Neuron (in vitro differentiated cells): ENCODE results near the gene JAK1.

Source experiments
- H2AFZ ChIP-seq: one replicate; pipeline ENCODE4 v1.6.1; 2013; ENCODE audit warnings: low read depth, mild to moderate bottlenecking, inconsistent platforms, low read length, moderate library complexity
- H3K27me3 ChIP-seq: one replicate; pipeline ENCODE4 v1.6.1; 2013; ENCODE audit warnings: low read length; ENCODE audit not compliant: insufficient read depth
- H3K36me3 ChIP-seq: one replicate; pipeline ENCODE4 v1.6.1; 2013; ENCODE audit warnings: low read length; ENCODE audit not compliant: insufficient read depth
- H3K4me1 ChIP-seq: one replicate; pipeline ENCODE4 v1.6.1; 2013; ENCODE audit warnings: low read length; ENCODE audit not compliant: insufficient read depth
- H3K4me3 ChIP-seq: 2 replicates; pipeline ENCODE4 v1.5.1; 2013; ENCODE audit warnings: mild to moderate bottlenecking, low read length, moderate library complexity
- H3K9me3 ChIP-seq: one replicate; pipeline ENCODE4 v1.6.1; 2013; ENCODE audit warnings: low read length

The JAK1 gene

GRCh38 chr1:64846573-64847430, 119.5 kb downstream of the JAK1 start:
- Histone ChIP-seq H3K36me3 (peaks cover 10% of the 10 kb centered on the region), H3K9me3 (no peaks in the 10 kb centered on the region), H3K27me3 (no peaks in the 10 kb centered on the region), H2AFZ (no peak overlapping the region), H3K4me1 (no peaks in the 10 kb centered on the region), H3K4me3 (no peak overlapping the region)

GRCh38 chr1:64845831-64846425, 120.4 kb downstream of the JAK1 start:
- no peak overlapping the region for H2AFZ ChIP-seq
- H3K9me3 ChIP-seq: no peaks in the 10 kb centered on the region
- H3K27me3 ChIP-seq: no peaks in the 10 kb centered on the region
- H3K4me3 ChIP-seq: no peak overlapping the region
- H3K4me1 ChIP-seq: no peaks in the 10 kb centered on the region
- H3K36me3 ChIP-seq: peaks cover 10% of the 10 kb centered on the region

- Histone ChIP-seq H3K36me3 (peaks cover 17% of the 10 kb centered on the region), H2AFZ (no peak overlapping the region), H3K4me3 (no peak overlapping the region), H3K4me1 (no peaks in the 10 kb centered on the region), H3K27me3 (no peaks in the 10 kb centered on the region), H3K9me3 (no peaks in the 10 kb centered on the region)
These were observed 121.7 kb downstream of the JAK1 start for GRCh38 chr1:64844609-64845008.

- Histone ChIP-seq H2AFZ (no peak overlapping the region), H3K4me1 (no peaks in the 10 kb centered on the region), H3K9me3 (no peaks in the 10 kb centered on the region), H3K4me3 (no peak overlapping the region), H3K36me3 (peaks cover 22% of the 10 kb centered on the region), H3K27me3 (no peaks in the 10 kb centered on the region)
These were observed 122.2 kb downstream of the JAK1 start for GRCh38 chr1:64844175-64844574.

- Histone ChIP-seq H3K36me3 (peaks cover 23% of the 10 kb centered on the region), H3K4me3 (no peak overlapping the region), H2AFZ (no peak overlapping the region), H3K27me3 (no peaks in the 10 kb centered on the region), H3K9me3 (no peaks in the 10 kb centered on the region), H3K4me1 (no peaks in the 10 kb centered on the region)
These were observed 122.7 kb downstream of the JAK1 start for GRCh38 chr1:64843675-64844074.

GRCh38 chr1:64842224-64842623, 124.1 kb downstream of the JAK1 start:
- Histone ChIP-seq H2AFZ (no peak overlapping the region), H3K36me3 (peaks cover 27% of the 10 kb centered on the region), H3K9me3 (no peaks in the 10 kb centered on the region), H3K4me1 (no peaks in the 10 kb centered on the region), H3K4me3 (no peak overlapping the region), H3K27me3 (no peaks in the 10 kb centered on the region)

- no peaks in the 10 kb centered on the region for H3K9me3 ChIP-seq
- H3K36me3 ChIP-seq: peaks cover 34% of the 10 kb centered on the region
- no peak overlapping the region for H2AFZ ChIP-seq
- H3K4me3 ChIP-seq: no peak overlapping the region
- no peaks in the 10 kb centered on the region for H3K27me3 ChIP-seq
- no peaks in the 10 kb centered on the region for H3K4me1 ChIP-seq
These were observed 124.9 kb downstream of the JAK1 start for GRCh38 chr1:64841330-64842065.

GRCh38 chr1:64839732-64840405, 126.5 kb downstream of the JAK1 start:
- H2AFZ ChIP-seq: no peak overlapping the region
- no peaks in the 10 kb centered on the region for H3K27me3 ChIP-seq
- H3K36me3 ChIP-seq: peaks cover 35% of the 10 kb centered on the region
- no peak overlapping the region for H3K4me3 ChIP-seq
- H3K4me1 ChIP-seq: no peaks in the 10 kb centered on the region
- H3K9me3 ChIP-seq: no peaks in the 10 kb centered on the region

GRCh38 chr1:64839261-64839660, 127.1 kb downstream of the JAK1 start:
- Histone ChIP-seq H3K27me3 (no peaks in the 10 kb centered on the region), H3K9me3 (no peaks in the 10 kb centered on the region), H3K4me1 (no peaks in the 10 kb centered on the region), H2AFZ (no peak overlapping the region), H3K4me3 (no peak overlapping the region), H3K36me3 (peaks cover 41% of the 10 kb centered on the region)

- H3K4me1 ChIP-seq: no peaks in the 10 kb centered on the region
- peaks cover 48% of the 10 kb centered on the region for H3K36me3 ChIP-seq
- H2AFZ ChIP-seq: no peak overlapping the region
- H3K9me3 ChIP-seq: no peaks in the 10 kb centered on the region
- H3K4me3 ChIP-seq: no peak overlapping the region
- H3K27me3 ChIP-seq: no peaks in the 10 kb centered on the region
These were observed 127.9 kb downstream of the JAK1 start for GRCh38 chr1:64838486-64838885.

GRCh38 chr1:64836802-64837201, 129.5 kb downstream of the JAK1 start:
- Histone ChIP-seq H3K4me3 (no peak overlapping the region), H3K4me1 (no peaks in the 10 kb centered on the region), H3K36me3 (peaks cover 62% of the 10 kb centered on the region), H3K27me3 (no peaks in the 10 kb centered on the region), H2AFZ (no peak overlapping the region), H3K9me3 (no peaks in the 10 kb centered on the region)

- H3K27me3 ChIP-seq: no peaks in the 10 kb centered on the region
- no peak overlapping the region for H2AFZ ChIP-seq
- no peaks in the 10 kb centered on the region for H3K4me1 ChIP-seq
- H3K4me3 ChIP-seq: no peak overlapping the region
- H3K9me3 ChIP-seq: no peaks in the 10 kb centered on the region
- peaks cover 60% of the 10 kb centered on the region for H3K36me3 ChIP-seq
These were observed 131.6 kb downstream of the JAK1 start for GRCh38 chr1:64834734-64835133.
